ENCODE data around the gene SEC11A.

The SEC11A gene

GRCh38 chr15:84681831-84682230, 34.1 kb downstream of the SEC11A start:
- DNase-seq (ENCODE audit: low read depth) = peak; percentile 99

GRCh38 chr15:84671211-84671610, 44.7 kb downstream of the SEC11A start:
- DNase-seq (ENCODE audit: low read depth) = peak; percentile 92

- DNase-seq (ENCODE audit: low read depth) = no peak
These were observed 46.2 kb downstream of the SEC11A start for GRCh38 chr15:84669726-84670125.

- no peak for DNase-seq (ENCODE audit: low read depth)
These were observed 47.5 kb downstream of the SEC11A start for GRCh38 chr15:84668221-84668982.

GRCh38 chr15:84666373-84666772, 49.6 kb downstream of the SEC11A start:
- DNase-seq (ENCODE audit: low read depth) = peak; percentile 47

- no peak for DNase-seq (ENCODE audit: low read depth)
These were observed 54.9 kb downstream of the SEC11A start for GRCh38 chr15:84661001-84661400.

- no peak for DNase-seq (ENCODE audit: low read depth)
These were observed 55.8 kb downstream of the SEC11A start for GRCh38 chr15:84659904-84660781.

GRCh38 chr15:84658788-84659411, 57.0 kb downstream of the SEC11A start:
- DNase-seq (ENCODE audit: low read depth) = no peak

GRCh38 chr15:84658080-84658787, 57.7 kb downstream of the SEC11A start, which contains the start of gene NMB:
Gene NMB (minus strand): TSS chr15:84658199. CDS start chr15:84658152, 47 bp downstream.
- DNase-seq (ENCODE audit: low read depth) = peak; percentile 61

- no peak for DNase-seq (ENCODE audit: low read depth)
These were observed 58.2 kb downstream of the SEC11A start for GRCh38 chr15:84657748-84658079.

- DNase-seq (ENCODE audit: low read depth) = no peak
These were observed 59.0 kb downstream of the SEC11A start for GRCh38 chr15:84656972-84657371.

- peak; percentile 74 for DNase-seq (ENCODE audit: low read depth)
These were observed 61.1 kb downstream of the SEC11A start for GRCh38 chr15:84654689-84655453.

- peak; percentile 88 for DNase-seq (ENCODE audit: low read depth)
These were observed 61.8 kb downstream of the SEC11A start, which contains the start of gene WDR73 for GRCh38 chr15:84653910-84654688. Gene WDR73 (minus strand): TSS chr15:84654283. CDS start chr15:84654274, 9 bp downstream.

GRCh38 chr15:84653584-84653909, 62.4 kb downstream of the SEC11A start:
- DNase-seq (ENCODE audit: low read depth) = no peak

GRCh38 chr15:84649706-84650105, 66.2 kb downstream of the SEC11A start:
- DNase-seq (ENCODE audit: low read depth) = peak; percentile 49

GRCh38 chr15:84648539-84648938, 67.4 kb downstream of the SEC11A start:
- DNase-seq (ENCODE audit: low read depth) = no peak

- DNase-seq (ENCODE audit: low read depth) = no peak
These were observed 68.2 kb downstream of the SEC11A start for GRCh38 chr15:84647726-84648125.

GRCh38 chr15:84645997-84646396, 69.9 kb downstream of the SEC11A start:
- DNase-seq (ENCODE audit: low read depth) = no peak

- DNase-seq (ENCODE audit: low read depth) = no peak
These were observed 70.4 kb downstream of the SEC11A start for GRCh38 chr15:84645496-84645895.

- no peak for DNase-seq (ENCODE audit: low read depth)
These were observed 72.1 kb downstream of the SEC11A start for GRCh38 chr15:84643838-84644237.
